ENCODE data around the gene KLK13.

KLK13 gene

DNA sequence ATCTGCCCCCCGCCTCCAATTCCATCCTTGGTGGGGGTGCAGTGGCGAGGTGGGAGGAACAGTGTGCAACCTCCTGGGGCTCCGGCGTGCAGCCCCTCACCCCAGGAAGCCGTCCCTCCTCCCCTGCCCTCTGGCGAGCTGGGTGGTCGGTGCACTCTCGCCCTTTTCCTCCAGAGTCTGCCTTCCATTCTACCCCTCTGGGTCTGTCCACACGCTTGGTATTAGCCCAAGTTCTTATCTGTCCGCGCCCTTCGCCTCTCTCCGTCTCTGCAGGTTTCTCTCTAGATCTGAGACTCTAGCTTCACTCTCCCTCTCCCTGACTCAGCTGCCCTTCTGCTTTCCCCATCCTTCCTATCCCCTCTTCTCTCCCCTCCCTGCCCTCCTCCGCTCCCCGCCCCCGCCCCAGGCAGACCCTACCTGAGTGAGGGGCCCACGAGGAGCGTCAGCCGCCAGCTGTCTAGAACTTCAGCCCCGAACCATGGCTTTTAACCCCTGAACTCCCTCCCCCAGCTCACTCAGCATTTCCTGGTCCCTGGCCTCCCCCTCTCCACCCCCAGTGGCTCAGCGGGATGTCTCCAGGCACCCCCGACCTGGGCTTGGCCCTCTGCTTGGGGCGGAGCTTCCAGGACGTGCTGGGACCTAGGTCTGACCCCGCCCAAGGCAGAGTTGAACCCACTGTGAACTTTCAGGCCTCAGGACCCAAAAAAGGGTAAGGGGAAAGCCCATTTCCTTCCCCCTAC is 499 bp upstream of the KLK13 start:
- H3K27me3 ChIP-seq (replicated peaks; ENCODE audit: control insufficient read depth, insufficient read depth, low read length, poor library complexity, severe bottlenecking): peaks cover 18% of the 10 kb centered on the region
- no peaks in the 10 kb centered on the region for H3K36me3 ChIP-seq (ENCODE audit: control insufficient read depth, insufficient read depth, low read length)
- no peak overlapping the region for H3K27ac ChIP-seq (ENCODE audit: insufficient read depth, low read length, poor library complexity, severe bottlenecking)
- H3K4me1 ChIP-seq (ENCODE audit: control insufficient read depth, insufficient read depth, low read length, poor library complexity, severe bottlenecking): peaks cover 3% of the 10 kb centered on the region
- no peak for DNase-seq
- no peaks in the 10 kb centered on the region for H3K9me3 ChIP-seq (ENCODE audit: control insufficient read depth, low read length)
- H3K4me3 ChIP-seq (ENCODE audit: insufficient read depth, low read depth, low read length, poor library complexity, severe bottlenecking): no peak overlapping the region

DNA sequence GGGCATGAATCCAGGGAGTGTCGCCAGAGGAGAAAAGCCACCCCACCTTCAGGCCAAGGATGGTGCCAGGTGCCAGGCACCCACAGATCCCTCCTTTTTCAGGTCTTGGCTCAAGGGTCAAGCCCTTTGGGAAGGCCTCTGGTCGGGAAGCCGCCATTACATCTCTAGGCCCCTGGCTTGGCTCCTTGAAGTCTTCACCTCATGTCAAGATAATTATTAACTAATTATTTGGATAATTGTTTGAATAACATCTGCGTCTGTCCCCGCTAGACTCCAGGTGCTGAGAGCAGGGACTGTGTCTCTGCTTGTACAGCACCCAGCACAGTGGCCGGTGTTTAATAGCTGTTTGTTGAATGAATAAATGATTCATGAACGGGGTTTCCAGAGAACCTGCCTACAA is 1.2 kb downstream of the KLK13 start:
- H3K27ac ChIP-seq (ENCODE audit: insufficient read depth, low read length, poor library complexity, severe bottlenecking): no peak overlapping the region
- DNase-seq: no peak
- H3K9me3 ChIP-seq (ENCODE audit: control insufficient read depth, low read length): no peaks in the 10 kb centered on the region
- no peaks in the 10 kb centered on the region for H3K36me3 ChIP-seq (ENCODE audit: control insufficient read depth, insufficient read depth, low read length)
- H3K4me1 ChIP-seq (ENCODE audit: control insufficient read depth, insufficient read depth, low read length, poor library complexity, severe bottlenecking): peaks cover 3% of the 10 kb centered on the region
- H3K4me3 ChIP-seq (ENCODE audit: insufficient read depth, low read depth, low read length, poor library complexity, severe bottlenecking): no peak overlapping the region
- peaks cover 21% of the 10 kb centered on the region for H3K27me3 ChIP-seq (replicated peaks; ENCODE audit: control insufficient read depth, insufficient read depth, low read length, poor library complexity, severe bottlenecking)

DNA sequence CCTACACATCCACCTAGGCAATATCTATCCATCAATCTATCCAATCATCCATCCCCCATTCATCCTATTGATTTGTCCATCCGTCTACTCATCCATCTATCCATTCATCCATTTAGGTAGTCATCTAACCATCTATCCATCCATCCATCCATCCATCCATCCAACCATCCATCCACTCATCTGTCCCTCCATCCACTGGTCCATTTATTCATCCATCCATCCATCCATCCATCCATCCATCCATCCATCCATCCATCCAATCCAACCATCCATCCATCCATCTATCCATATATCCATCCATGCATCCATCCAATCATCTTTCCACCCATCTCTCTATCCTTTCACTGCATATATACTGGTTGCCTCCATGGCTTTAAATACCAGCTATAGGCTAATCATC is 3.9 kb downstream of the KLK13 start:
- Histone ChIP-seq H3K4me3 (ENCODE audit: insufficient read depth, low read depth, low read length, poor library complexity, severe bottlenecking) (no peak overlapping the region), H3K27me3 (replicated peaks; ENCODE audit: control insufficient read depth, insufficient read depth, low read length, poor library complexity, severe bottlenecking) (peaks cover 23% of the 10 kb centered on the region), H3K9me3 (ENCODE audit: control insufficient read depth, low read length) (no peaks in the 10 kb centered on the region), H3K4me1 (ENCODE audit: control insufficient read depth, insufficient read depth, low read length, poor library complexity, severe bottlenecking) (peaks cover 3% of the 10 kb centered on the region), H3K36me3 (ENCODE audit: control insufficient read depth, insufficient read depth, low read length) (no peaks in the 10 kb centered on the region), H3K27ac (ENCODE audit: insufficient read depth, low read length, poor library complexity, severe bottlenecking) (no peak overlapping the region)
- no peak for DNase-seq

GRCh38 chr19:51060336-51060735 is 4.6 kb downstream of the KLK13 start:
- no peaks in the 10 kb centered on the region for H3K36me3 ChIP-seq (ENCODE audit: control insufficient read depth, insufficient read depth, low read length)
- DNase-seq: no peak
- H3K9me3 ChIP-seq (ENCODE audit: control insufficient read depth, low read length): no peaks in the 10 kb centered on the region
- H3K4me3 ChIP-seq (ENCODE audit: insufficient read depth, low read depth, low read length, poor library complexity, severe bottlenecking): no peak overlapping the region
- H3K4me1 ChIP-seq (ENCODE audit: control insufficient read depth, insufficient read depth, low read length, poor library complexity, severe bottlenecking): peaks cover 3% of the 10 kb centered on the region
- no peak overlapping the region for H3K27ac ChIP-seq (ENCODE audit: insufficient read depth, low read length, poor library complexity, severe bottlenecking)
- peaks cover 23% of the 10 kb centered on the region for H3K27me3 ChIP-seq (replicated peaks; ENCODE audit: control insufficient read depth, insufficient read depth, low read length, poor library complexity, severe bottlenecking)

- no peak for DNase-seq
- no peaks in the 10 kb centered on the region for H3K9me3 ChIP-seq (ENCODE audit: control insufficient read depth, low read length)
- no peak overlapping the region for H3K4me3 ChIP-seq (ENCODE audit: insufficient read depth, low read depth, low read length, poor library complexity, severe bottlenecking)
- H3K36me3 ChIP-seq (ENCODE audit: control insufficient read depth, insufficient read depth, low read length): no peaks in the 10 kb centered on the region
- no peaks in the 10 kb centered on the region for H3K4me1 ChIP-seq (ENCODE audit: control insufficient read depth, insufficient read depth, low read length, poor library complexity, severe bottlenecking)
- H3K27ac ChIP-seq (ENCODE audit: insufficient read depth, low read length, poor library complexity, severe bottlenecking): no peak overlapping the region
- H3K27me3 ChIP-seq (replicated peaks; ENCODE audit: control insufficient read depth, insufficient read depth, low read length, poor library complexity, severe bottlenecking): peaks cover 19% of the 10 kb centered on the region
Measured at GRCh38 chr19:51059715-51060114, 5.2 kb downstream of the KLK13 start.

GRCh38 chr19:51055866-51056265 is 9.0 kb downstream of the KLK13 start:
- H3K36me3 ChIP-seq (ENCODE audit: control insufficient read depth, insufficient read depth, low read length): no peaks in the 10 kb centered on the region
- H3K27me3 ChIP-seq (replicated peaks; ENCODE audit: control insufficient read depth, insufficient read depth, low read length, poor library complexity, severe bottlenecking): peaks cover 6% of the 10 kb centered on the region
- no peak for DNase-seq
- no peaks in the 10 kb centered on the region for H3K9me3 ChIP-seq (ENCODE audit: control insufficient read depth, low read length)
- no peak overlapping the region for H3K27ac ChIP-seq (ENCODE audit: insufficient read depth, low read length, poor library complexity, severe bottlenecking)
- H3K4me1 ChIP-seq (ENCODE audit: control insufficient read depth, insufficient read depth, low read length, poor library complexity, severe bottlenecking): no peaks in the 10 kb centered on the region
- H3K4me3 ChIP-seq (ENCODE audit: insufficient read depth, low read depth, low read length, poor library complexity, severe bottlenecking): no peak overlapping the region

- Histone ChIP-seq H3K4me3 (ENCODE audit: insufficient read depth, low read depth, low read length, poor library complexity, severe bottlenecking) (no peak overlapping the region), H3K4me1 (ENCODE audit: control insufficient read depth, insufficient read depth, low read length, poor library complexity, severe bottlenecking) (no peaks in the 10 kb centered on the region), H3K27me3 (replicated peaks; ENCODE audit: control insufficient read depth, insufficient read depth, low read length, poor library complexity, severe bottlenecking) (no peaks in the 10 kb centered on the region), H3K27ac (ENCODE audit: insufficient read depth, low read length, poor library complexity, severe bottlenecking) (no peak overlapping the region), H3K9me3 (ENCODE audit: control insufficient read depth, low read length) (no peaks in the 10 kb centered on the region), H3K36me3 (ENCODE audit: control insufficient read depth, insufficient read depth, low read length) (no peaks in the 10 kb centered on the region)
- DNase-seq: no peak
Measured at GRCh38 chr19:51047031-51047335, 17.9 kb downstream of the KLK13 start.

DNA sequence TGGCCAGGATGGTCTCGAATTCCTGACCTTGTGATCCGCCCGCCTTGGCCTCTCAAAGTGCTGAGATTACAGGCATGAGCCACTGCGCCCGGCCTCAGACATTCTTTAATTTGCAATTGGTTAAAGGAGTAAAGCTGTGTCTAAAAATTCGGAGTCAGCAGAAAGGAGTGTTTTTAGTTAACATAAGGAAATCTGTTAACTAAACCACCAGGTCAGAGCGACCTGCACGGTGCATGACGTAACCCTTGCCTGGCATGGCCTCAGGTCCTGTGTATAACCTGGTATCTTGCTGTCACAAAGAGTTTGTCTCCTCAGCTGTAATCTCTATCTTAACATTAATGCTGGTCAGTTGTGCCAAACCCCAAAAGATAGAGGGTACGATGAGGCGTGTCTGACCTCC is 20.6 kb downstream of the KLK13 start:
- no peaks in the 10 kb centered on the region for H3K4me1 ChIP-seq (ENCODE audit: control insufficient read depth, insufficient read depth, low read length, poor library complexity, severe bottlenecking)
- no peak overlapping the region for H3K4me3 ChIP-seq (ENCODE audit: insufficient read depth, low read depth, low read length, poor library complexity, severe bottlenecking)
- H3K9me3 ChIP-seq (ENCODE audit: control insufficient read depth, low read length): no peaks in the 10 kb centered on the region
- DNase-seq: no peak
- no peaks in the 10 kb centered on the region for H3K36me3 ChIP-seq (ENCODE audit: control insufficient read depth, insufficient read depth, low read length)
- no peaks in the 10 kb centered on the region for H3K27me3 ChIP-seq (replicated peaks; ENCODE audit: control insufficient read depth, insufficient read depth, low read length, poor library complexity, severe bottlenecking)
- no peak overlapping the region for H3K27ac ChIP-seq (ENCODE audit: insufficient read depth, low read length, poor library complexity, severe bottlenecking)

DNA sequence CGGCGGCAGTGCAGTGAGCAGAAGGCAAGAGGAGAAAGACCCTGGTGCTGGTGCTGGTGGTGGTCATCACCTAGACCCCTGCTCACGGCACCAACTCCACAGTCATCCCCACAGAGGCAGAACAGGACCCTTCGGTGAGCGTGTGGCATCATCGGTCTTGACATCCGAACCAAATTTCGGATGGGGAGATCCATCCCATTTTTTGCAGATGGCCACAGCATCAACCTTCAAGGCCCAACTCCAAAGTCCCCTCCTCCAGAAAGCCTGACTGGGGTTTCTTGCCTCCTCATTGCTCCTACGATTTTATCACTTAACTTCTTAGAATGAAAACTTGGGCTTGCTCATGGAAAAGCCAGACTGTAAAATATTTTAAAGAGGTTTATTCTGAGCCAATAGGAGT is 21.4 kb downstream of the KLK13 start:
- no peak for DNase-seq
- Histone ChIP-seq H3K9me3 (ENCODE audit: control insufficient read depth, low read length) (no peaks in the 10 kb centered on the region), H3K27ac (ENCODE audit: insufficient read depth, low read length, poor library complexity, severe bottlenecking) (no peak overlapping the region), H3K4me1 (ENCODE audit: control insufficient read depth, insufficient read depth, low read length, poor library complexity, severe bottlenecking) (no peaks in the 10 kb centered on the region), H3K36me3 (ENCODE audit: control insufficient read depth, insufficient read depth, low read length) (no peaks in the 10 kb centered on the region), H3K4me3 (ENCODE audit: insufficient read depth, low read depth, low read length, poor library complexity, severe bottlenecking) (no peak overlapping the region), H3K27me3 (replicated peaks; ENCODE audit: control insufficient read depth, insufficient read depth, low read length, poor library complexity, severe bottlenecking) (no peaks in the 10 kb centered on the region)

- DNase-seq: no peak
- Histone ChIP-seq H3K4me1 (ENCODE audit: control insufficient read depth, insufficient read depth, low read length, poor library complexity, severe bottlenecking) (no peaks in the 10 kb centered on the region), H3K27ac (ENCODE audit: insufficient read depth, low read length, poor library complexity, severe bottlenecking) (no peak overlapping the region), H3K36me3 (ENCODE audit: control insufficient read depth, insufficient read depth, low read length) (no peaks in the 10 kb centered on the region), H3K27me3 (replicated peaks; ENCODE audit: control insufficient read depth, insufficient read depth, low read length, poor library complexity, severe bottlenecking) (no peaks in the 10 kb centered on the region), H3K9me3 (ENCODE audit: control insufficient read depth, low read length) (no peaks in the 10 kb centered on the region), H3K4me3 (ENCODE audit: insufficient read depth, low read depth, low read length, poor library complexity, severe bottlenecking) (no peak overlapping the region)
Measured at GRCh38 chr19:51040151-51040550, 24.7 kb downstream of the KLK13 start.
